GM18873 (cell line): ENCODE data around the gene KCNMB2.

Source experiments
- ATAC-seq: cut with Tn5 transposase; IDR thresholded peaks from one replicate; pipeline ENCODE4 v1.9.1; 2021; ENCODE audit warnings: mild to moderate bottlenecking, moderate library complexity, moderate number of reproducible peaks; ENCODE audit not compliant: unreplicated experiment, low FRiP score

The KCNMB2 gene

DNA sequence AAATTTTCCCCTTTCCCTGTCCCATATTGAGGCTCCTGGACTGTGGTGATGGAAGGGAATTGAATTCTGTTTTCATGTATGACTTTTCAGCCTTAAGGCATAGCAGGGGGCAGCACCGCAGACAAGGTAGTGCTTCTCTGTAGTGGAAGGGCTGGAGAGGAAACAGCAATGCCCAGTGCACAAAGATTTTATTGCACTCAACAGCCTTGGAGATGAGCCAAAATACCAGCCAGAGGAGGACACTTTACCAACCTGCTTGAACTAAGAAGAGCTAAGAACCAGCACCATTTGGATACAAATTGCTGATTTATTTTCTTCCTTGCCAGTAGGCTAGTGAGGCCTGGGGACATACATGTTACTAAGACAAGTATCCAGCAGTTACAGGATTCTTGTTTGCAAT, 98.7 kb downstream of the KCNMB2 start:
- ATAC-seq, result no peak

DNA sequence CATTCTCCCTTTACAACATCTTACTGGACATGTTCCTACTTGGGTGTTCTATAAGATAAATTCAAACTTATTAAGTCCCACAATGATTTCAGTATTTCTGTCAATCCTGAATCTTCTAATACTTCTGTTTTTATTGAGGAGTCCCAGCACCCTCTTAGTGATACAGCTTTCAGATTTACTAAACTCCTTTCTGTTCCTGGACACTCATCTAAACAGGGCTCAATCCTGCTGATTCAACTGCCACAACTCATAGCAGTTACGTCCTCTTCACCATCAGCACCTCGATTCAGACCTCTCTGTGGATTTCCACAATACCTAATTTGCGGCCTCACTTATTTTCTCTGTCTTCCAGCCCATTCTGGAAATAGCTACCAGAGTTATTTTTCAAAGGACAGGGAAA, 101.6 kb downstream of the KCNMB2 start:
- ATAC-seq, result no peak

DNA sequence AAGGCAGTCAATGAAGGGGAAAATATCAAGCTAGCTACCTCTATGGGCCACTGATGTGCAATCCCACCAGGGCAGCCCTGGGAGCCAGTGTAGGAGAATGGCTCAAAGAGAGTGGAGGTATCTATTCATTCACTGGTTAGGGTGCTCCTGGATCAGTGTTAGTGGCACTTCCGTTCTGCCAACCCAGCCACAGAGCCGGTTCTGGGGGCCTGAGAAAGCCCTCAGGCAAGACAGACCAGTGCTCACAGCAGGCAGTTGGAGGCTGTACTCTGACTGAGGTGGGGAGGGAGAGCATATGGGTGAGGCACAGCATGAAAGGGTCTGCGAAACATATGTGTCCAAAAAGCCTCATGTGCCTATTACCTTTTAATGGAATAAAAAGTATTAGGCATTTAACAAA, 109.3 kb downstream of the KCNMB2 start:
- ATAC-seq, result no peak

DNA sequence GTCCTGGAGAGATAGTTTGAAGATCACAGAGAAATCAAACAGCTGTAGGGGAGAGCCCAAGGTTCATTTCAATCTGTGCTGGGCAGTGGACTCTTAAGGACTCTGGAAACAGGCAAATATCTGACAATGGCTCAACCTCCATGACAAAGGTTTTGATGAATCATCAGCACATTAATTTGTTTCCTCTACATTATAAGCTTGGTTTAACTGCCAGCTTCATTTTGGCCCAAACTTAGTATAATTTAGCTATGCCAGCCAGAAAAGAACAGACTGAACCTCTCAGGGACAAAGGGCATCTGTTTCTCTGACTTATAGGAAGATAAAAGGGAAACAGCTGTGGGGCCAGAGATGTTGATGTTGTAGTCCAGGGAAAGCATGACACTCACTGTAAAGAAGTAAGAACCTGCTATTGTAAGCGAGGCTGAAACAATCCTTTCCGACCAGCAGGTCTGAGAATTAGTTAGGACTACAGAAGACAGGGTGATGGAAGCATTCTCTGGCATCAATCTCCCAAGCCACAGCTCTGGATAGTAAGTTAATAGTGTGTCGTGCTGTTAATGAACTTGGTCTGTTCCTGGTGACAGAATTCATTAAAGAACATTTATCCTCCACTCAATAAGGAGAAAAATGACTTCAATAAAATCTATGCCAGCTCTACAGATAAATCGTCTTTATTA, 110.1 kb downstream of the KCNMB2 start:
- no peak for ATAC-seq

DNA sequence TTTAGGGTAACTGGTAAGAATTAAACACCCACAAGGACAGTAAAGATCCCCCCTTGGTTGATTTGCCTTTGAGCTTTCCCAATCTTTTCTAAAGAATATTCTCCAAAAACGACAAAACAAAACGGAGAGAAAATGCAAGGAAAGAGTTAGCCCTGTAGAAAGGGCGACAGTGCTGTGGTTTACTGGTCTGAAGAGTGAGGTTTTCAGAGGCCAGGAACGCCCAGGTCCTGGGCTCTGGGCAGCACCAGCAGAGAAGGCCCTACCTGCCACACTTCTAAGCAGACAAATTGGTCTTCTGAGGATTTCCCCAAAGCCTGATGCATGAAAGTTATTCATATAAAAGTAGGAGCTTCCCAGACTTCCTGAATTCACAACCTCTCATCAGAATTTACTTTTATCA, 119.3 kb downstream of the KCNMB2 start:
- ATAC-seq, result no peak

DNA sequence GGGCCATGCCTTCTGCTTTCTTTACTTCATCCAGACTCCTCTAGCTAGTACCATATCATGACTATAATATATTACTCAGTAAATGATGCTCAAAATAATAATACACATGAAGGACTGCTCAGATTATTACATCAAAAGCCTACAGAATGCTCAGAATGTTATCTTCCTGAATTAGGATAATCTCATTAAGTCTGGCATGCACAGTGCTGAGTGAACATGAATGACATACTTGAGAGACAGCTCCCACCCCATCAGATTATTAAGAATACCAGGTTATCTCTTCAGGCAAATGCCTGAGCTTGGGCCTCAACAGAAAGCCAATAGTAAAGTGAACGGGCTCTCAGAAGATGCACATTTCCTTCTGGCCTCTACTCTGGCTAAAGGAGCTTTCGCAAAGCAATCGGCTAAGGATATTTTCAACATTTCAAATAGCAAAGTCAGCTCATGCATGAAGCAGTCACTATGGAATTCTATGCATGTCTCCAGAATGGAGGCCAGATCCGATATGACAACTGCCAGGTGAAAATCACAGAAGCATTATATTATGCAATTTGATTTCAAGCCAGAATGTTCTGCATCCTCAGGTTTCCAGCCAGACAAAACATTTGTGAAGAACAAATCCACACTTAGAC, 122.6 kb downstream of the KCNMB2 start:
- ATAC-seq, result no peak

DNA sequence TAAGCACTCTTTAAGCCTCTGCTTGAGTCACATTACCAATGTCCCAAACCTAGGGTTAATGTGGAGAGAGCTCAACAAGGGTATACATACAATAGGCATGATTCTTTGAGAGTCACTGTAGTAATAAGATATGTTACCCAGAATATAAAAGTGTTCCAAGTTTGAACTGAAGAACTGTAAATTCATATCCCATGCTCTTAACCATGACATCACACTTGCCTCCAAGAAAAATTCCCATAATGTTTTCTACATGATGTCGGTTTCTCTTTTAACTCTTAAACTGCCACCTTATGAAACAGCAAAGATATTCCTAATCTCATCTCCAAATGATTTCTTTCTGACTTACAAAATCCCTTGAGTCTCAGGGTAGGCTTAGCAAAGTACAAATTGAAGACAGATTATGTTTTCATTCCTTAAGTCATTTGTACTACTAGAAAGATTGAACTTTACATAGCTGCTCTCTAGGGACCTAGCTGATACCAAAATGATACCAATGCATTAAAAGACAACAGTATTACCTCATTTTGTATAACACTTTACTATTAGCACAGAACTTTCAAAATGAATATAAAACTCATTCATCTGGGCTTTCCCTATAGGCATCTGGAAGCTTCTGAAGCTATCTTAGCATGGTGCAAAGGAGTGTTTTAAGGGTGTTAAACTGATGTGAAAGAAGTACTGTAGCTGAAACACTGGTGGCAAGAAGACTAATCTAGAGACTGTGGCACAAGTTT, 127.1 kb downstream of the KCNMB2 start:
- peak; percentile 50 for ATAC-seq

DNA sequence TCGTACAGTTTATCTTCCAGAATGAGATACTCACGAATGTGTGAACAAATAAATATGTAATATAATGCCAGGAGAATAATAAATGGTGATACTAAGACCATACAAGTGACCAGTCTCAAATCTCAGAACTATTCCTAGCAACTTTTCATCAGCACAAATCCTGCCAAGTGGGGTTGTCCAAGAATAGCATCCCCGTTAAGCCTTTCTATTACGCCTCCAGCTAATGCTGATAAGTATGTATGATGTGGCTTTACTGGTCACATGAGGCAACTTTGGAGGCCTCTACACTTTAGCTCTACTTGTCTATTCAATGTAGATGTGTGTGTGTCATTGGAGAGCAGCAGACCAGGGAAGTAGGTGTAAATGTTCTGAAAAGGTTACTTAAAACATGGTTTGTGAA, 129.5 kb downstream of the KCNMB2 start:
- ATAC-seq, result no peak

DNA sequence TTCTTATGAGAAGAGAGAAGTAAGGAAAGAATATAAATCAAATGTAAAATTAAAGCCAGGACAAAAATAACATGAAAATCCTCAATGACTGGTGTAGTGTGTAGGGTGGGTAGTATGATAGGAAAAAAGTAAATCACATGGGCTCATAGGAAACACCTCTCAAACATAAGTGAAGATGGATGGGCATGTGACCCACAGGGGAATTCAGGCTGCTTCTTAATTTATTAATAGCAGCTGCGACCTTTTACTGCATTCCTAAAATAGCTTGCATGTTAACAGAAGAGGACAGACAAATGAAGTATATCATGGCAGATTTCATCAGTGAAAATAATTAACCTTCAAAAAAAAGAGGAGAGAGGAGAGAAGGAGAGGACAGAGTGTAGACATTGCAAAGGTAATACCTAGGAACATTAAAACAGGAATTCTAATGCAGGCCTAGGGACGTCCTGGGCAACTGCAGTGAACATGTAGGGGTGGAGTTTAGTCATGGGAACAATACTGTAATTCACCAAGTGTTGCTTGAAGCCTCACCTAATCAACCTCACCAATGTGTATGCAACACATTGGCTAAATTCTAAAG, 132.9 kb downstream of the KCNMB2 start:
- no peak for ATAC-seq

DNA sequence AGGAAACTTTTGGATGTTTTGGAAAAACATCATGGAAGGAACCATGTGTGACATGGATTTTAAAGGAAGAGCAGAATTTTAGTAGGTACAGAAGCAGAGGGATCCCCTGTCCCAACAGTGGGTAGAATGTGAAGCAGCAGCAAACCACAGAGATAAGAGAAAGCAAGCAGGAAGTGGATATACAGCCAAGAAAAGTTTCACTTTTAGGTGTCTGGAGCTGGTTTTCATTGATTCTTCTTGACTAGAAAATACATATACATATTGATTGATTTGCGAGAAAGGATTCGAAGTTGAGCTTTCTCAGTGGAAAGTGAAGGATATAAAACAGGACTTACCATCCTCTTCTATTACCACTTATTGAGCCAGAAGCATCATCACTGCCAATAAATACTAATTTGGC, 133.5 kb downstream of the KCNMB2 start:
- ATAC-seq, result peak; percentile 42

DNA sequence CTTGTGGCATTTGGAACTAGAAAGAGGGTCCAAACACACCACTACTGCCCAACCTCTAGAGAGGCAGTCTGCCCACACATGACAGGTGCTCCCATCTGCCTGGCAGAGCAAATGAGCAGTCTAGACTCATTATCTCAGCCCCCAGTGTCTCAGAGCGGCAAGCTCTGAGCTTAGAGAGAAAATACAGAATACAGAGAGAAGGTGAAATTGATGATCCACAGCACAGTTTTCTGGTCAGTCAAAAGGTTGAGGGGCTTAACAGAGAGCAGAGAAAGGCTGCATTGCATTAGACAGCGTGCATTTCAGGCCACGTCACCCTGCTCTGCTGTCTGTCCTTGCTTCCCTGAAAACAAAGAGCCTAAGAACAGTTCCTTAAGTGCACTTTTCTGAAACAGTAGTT, 135.1 kb downstream of the KCNMB2 start:
- ATAC-seq, result peak; percentile 21

DNA sequence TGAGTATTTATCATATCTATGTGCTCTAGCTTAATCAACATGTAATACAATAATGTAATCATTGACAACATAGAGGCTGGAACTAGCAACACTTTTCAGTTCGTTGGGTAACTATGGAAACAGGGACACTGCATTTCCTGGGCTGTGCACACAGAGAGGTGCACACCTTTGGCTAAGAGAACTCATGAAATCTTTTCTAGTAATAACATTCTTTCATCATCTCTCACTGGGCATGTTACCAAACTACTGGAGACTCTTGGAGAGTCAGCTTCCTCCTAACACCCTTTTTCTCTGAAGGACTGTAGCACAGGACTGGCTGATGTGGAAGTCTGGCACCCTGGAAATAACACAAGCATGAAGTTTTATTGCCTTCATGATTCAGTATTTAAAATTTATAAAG, 135.6 kb downstream of the KCNMB2 start:
- peak; percentile 51 for ATAC-seq

DNA sequence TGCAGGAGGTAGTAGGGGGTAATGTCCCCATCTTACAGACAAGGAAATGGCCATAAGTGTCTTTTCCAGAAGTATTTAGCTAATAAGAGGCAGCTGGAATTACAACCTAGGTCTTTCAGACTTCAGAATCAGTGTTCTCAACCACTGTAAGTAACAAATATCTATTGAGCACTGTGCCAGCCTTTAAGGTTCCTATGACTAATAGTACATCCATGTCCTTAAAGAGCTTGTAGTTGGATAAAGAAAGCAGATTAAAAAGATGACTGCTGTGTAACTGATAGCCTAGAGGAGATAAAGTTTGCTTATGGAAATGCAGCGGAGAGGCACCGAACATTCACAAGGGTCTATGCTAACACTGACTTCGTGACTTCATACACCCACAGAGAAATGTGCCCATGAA, 136.0 kb downstream of the KCNMB2 start:
- ATAC-seq, result no peak

DNA sequence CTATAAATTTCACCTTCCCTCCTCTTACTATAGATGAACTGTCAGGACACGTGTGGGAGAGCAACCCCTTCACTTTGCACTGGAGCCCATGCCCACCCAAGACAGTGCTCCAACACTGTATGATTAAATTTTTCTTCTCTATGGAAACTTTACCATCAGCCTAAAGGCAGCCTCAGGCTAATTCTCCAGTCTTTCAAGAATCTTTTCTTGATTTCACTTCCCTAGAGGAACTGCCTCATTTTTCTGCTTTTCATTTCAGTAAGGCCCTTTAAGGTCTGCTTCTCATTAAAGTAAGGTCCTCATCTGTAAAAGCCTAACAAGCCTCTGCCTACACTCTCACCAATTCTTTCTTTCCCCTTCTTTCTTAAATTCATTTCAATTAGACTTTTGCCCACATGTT, 137.3 kb downstream of the KCNMB2 start:
- no peak for ATAC-seq

DNA sequence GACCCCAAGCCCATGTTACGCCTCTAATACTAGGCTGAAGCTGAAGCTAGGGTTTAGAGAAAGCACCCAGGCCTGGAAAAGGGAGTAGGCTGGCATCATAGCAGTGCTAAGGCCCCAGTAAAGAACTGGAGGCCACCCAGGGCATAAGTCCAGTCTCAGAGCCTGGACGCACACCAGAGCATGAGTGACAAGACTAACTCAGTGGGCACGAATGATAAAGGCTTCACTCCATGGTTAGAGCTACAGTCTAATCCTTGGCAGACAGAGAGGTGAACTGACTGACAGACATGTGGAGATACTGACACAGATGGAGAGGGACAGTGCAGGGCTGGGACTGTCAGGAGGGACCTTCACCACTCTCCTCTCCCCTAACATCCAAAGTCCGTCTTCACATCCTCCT, 139.8 kb downstream of the KCNMB2 start:
- no peak for ATAC-seq

DNA sequence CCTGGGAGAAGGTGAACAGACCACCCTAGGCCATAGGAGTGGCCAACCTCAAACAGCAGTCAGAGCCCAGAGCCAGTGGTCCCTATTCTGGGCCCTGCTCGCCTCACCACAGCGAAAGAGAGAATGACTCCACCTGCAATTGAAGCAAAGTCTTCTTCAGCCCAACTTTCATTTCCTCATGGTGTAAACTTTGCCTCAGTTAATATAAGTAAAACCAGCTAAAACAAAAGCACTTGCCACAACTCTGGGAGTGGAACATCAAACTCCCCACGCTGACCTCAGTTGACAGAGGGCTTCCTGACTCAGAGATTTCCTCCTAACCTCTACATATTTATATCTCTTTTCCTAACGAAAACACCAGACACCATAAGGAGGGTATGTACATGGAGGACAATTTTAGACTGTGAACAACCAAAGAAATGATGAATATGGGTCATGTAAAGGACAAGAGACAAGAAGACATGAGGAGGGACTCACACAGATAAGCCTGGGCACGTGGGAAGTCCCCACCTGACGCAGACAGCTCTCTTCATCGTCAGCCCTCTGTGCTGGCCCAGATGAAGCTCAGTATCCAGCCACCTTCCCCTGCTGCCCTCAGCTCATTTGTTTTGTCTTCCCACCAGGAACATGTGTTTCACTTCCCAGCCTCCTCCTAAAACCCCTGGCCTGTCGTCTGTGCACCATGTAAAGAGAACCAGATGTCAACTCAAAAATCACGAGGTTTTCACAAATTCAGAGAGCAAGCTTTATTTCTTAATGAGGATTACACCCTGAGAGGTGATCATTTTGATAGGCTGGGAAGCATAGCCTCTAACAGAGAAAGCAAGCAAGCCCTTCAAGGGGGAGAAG, 140.9 kb downstream of the KCNMB2 start:
- peak; percentile 80 for ATAC-seq

DNA sequence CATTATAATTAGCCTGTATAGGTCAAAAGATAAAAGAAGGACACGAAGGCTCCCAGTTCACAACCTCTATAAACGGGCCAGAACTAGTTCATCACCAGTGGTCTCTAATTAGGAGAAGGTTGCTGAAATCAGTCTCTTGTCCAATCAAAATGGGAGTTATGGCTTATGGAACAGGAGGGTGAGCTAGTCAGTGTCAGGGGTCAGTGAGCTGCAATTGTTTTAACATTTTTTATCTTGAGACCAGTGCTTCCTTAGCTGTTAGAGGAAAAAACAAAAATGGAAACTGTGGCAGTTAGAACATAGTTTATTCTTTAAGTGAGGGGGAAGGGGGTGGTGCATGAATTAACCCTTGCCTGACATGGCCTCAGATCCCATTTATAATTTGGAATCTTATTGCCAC, 141.7 kb downstream of the KCNMB2 start:
- ATAC-seq, result no peak

DNA sequence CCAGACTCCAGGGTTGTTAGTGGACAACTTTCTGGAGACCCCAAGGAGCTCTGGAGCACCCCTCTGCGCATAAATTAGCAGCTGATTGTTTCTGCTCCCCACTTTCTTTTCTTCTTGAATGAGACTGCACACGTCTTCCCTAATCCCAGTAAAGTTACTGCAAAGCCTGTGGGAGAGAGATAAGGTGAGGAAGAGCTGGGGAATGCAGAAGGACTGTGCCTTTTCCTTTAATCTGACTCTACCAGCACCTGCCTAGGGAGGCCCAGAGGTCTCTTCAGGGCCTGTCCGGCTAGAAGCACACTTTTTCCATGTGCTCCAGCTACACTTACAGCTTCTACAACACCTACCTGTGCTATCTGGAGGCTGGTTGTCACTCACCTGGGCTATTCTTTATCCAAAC, 143.8 kb downstream of the KCNMB2 start:
- no peak for ATAC-seq

DNA sequence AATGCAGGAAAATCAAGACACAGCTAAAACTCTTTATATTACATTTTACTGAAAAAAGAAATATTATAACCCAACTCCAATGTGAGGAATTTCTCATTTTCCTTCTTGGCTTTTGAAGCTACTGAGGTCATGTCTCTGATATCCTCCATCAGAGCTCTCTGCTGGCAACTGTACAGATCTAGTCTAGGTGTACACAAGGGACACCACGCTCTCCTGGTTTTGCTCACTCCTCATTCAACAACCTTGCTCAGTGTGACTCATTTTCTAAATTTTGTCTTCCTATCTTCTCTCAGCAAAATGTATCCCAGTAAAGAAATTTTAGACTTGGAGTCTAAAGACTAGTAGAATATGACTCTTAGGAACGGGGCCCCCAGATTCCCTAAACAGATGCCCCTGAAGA, 144.3 kb downstream of the KCNMB2 start:
- no peak for ATAC-seq

DNA sequence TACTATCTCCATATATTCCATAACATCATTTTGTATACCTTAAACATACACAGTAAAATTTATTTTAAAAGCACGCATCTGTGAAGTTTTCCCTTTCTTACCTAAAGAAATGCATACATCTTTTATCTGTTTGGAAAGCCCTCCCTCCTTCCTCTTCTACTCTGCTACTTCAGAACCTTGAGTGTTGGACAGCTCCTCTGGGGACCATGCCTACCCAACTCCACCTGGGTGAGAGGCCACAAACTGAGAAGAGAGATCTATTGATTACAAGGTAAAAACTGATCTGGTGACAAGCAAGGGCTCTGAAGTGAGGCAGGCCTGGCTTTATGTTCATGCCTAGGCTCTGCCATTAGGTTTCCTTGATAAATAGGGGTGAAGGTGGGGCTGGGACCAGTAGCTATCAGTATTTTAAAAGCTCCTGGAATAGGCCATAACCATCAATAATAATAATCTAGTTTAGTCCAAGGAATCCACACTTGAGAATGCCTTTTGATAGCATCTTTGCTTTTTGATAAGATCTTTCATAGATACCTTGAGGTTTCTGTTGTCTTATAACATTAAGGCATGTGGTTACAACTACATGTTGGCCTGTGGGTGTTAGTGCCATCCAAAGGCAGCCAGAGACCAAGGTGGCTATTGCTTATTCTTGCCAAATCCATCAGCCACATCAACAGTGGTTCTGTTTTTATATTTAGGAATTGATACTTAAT, 148.8 kb downstream of the KCNMB2 start:
- ATAC-seq, result no peak
